HFFc6 (cell line): ENCODE data around the gene UGCG. TPM values are rescaled to one million over a fixed set of nuclear protein-coding genes. Genes with fewer than 3 reads are reported as not detected.

ENCODE experiments used
- DNase-seq: peaks from one replicate; pipeline ENCODE4 v3.0.0-alpha.2; 2018
- H3K27ac Mint-ChIP-seq: 2 replicates; pipeline ENCODE4 v1.8.0; 2020; ENCODE audit warnings: mild to moderate bottlenecking, mixed read lengths
- H3K27me3 Mint-ChIP-seq: 2 replicates; pipeline ENCODE4 v1.8.0; 2021; ENCODE audit warnings: mild to moderate bottlenecking, moderate library complexity, mixed read lengths; ENCODE audit not compliant: insufficient read depth
- H3K36me3 Mint-ChIP-seq: 2 replicates; pipeline ENCODE4 v1.8.0; 2021; ENCODE audit warnings: low read depth, mixed read lengths
- H3K4me1 Mint-ChIP-seq: 2 replicates; pipeline ENCODE4 v1.8.0; 2020; ENCODE audit warnings: low read depth, mixed read lengths
- H3K4me3 Mint-ChIP-seq: 2 replicates; pipeline ENCODE4 v1.8.0; 2020; ENCODE audit warnings: mild to moderate bottlenecking, moderate library complexity, mixed read lengths
- H3K9me3 Mint-ChIP-seq: 2 replicates; pipeline ENCODE4 v1.8.0; 2020; ENCODE audit warnings: mild to moderate bottlenecking, mixed read lengths
- CTCF ChIP-seq: fragments of 200-600 bp; sonication (generic); IDR thresholded peaks from 2 replicates; pipeline ENCODE4 v1.5.0; 2021; ENCODE audit warnings: antibody characterized with exemption, mild to moderate bottlenecking
- total RNA-seq, 6 experiments: library from RNA; stranded (reverse); fragmentation: NEBNext Ultra II Directional; extraction: Animal tissue kit (Norgen Biotek cat#: 25700); gene quantifications; 2 replicates in 1 of 6; 3 replicates in 5 of 6; pipeline ENCODE4 v1.2.3, GENCODE V29; 2021

Gene UGCG
- total RNA-seq, 6 experiments from 2014 or later = 45.5 to 82.3 (median 70.4) TPM

GRCh38 chr9:111922324-111923013 lies 25.9 kb downstream of the UGCG start:
- Mint-ChIP-seq H3K27ac (0 out of 2 replicates have a peak overlapping the region, but pooled peaks have one; percentile 42), H3K4me1 (peaks cover 40% of the 10 kb centered on the region), H3K27me3 (no peaks in the 10 kb centered on the region; the same call in 1 of the 2 replicates), H3K9me3 (no peaks in the 10 kb centered on the region), H3K36me3 (peaks cover 31% of the 10 kb centered on the region), H3K4me3 (no peak overlapping the region)
- no peak for DNase-seq
- no peak for TF ChIP-seq CTCF

GRCh38 chr9:111924281-111924680 lies 27.7 kb downstream of the UGCG start:
- Mint-ChIP-seq H3K4me1 (peaks cover 50% of the 10 kb centered on the region), H3K4me3 (no peak overlapping the region), H3K36me3 (peaks cover 38% of the 10 kb centered on the region), H3K27ac (no peak overlapping the region), H3K27me3 (no peaks in the 10 kb centered on the region; the same call in 1 of the 2 replicates), H3K9me3 (no peaks in the 10 kb centered on the region)
- no peak for TF ChIP-seq CTCF
- DNase-seq = no peak

- no peak for TF ChIP-seq CTCF
- H3K27me3 Mint-ChIP-seq = no peaks in the 10 kb centered on the region; the same call in 1 of the 2 replicates
- no peak for DNase-seq
- peaks cover 50% of the 10 kb centered on the region for H3K4me1 Mint-ChIP-seq
- no peak overlapping the region; the same call in 1 of the 2 replicates for H3K4me3 Mint-ChIP-seq
- H3K9me3 Mint-ChIP-seq = no peaks in the 10 kb centered on the region
- peak overlapping the region; percentile 46; the same call in 1 of the 2 replicates for H3K27ac Mint-ChIP-seq
- peaks cover 37% of the 10 kb centered on the region for H3K36me3 Mint-ChIP-seq
Observed at GRCh38 chr9:111925017-111925770, 28.6 kb downstream of the UGCG start.

GRCh38 chr9:111925784-111926183 lies 29.2 kb downstream of the UGCG start:
- Mint-ChIP-seq H3K4me3 (no peak overlapping the region), H3K9me3 (no peaks in the 10 kb centered on the region), H3K27ac (peak overlapping the region; percentile 43; the same call in 1 of the 2 replicates), H3K27me3 (no peaks in the 10 kb centered on the region; the same call in 1 of the 2 replicates), H3K4me1 (peaks cover 50% of the 10 kb centered on the region), H3K36me3 (peaks cover 37% of the 10 kb centered on the region)
- TF ChIP-seq CTCF = no peak
- no peak for DNase-seq

- peaks cover 42% of the 10 kb centered on the region for H3K36me3 Mint-ChIP-seq
- no peak overlapping the region; the same call in 1 of the 2 replicates for H3K4me3 Mint-ChIP-seq
- H3K27me3 Mint-ChIP-seq = no peaks in the 10 kb centered on the region; the same call in 1 of the 2 replicates
- H3K4me1 Mint-ChIP-seq = peaks cover 50% of the 10 kb centered on the region
- no peaks in the 10 kb centered on the region for H3K9me3 Mint-ChIP-seq
- no peak for DNase-seq
- TF ChIP-seq CTCF = no peak
- peak overlapping the region; percentile 48; the same call in 1 of the 2 replicates for H3K27ac Mint-ChIP-seq
Observed at GRCh38 chr9:111926421-111926875, 29.8 kb downstream of the UGCG start.
